ENCODE data around the gene ZDHHC1.

ZDHHC1 gene

DNA sequence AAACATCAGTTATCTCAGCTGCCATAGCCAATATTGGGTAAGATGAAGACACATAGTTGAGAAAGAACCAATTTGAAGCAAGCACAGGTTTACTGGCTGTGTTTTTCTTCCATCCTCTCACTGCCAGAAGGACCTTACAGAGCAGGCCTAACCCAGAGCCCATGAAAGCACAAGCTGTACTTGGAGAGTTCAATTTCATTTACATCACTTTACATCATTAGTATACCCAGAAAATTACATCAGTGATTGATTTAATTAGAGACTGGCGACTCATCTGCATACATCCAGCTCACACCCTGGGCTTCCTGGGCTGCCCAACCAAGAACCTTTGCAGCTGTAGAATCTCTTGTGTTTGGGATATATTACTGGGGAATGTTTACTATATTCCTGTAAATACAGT is 66.0 kb downstream of the ZDHHC1 start:
- DNase-seq, result no peak

DNA sequence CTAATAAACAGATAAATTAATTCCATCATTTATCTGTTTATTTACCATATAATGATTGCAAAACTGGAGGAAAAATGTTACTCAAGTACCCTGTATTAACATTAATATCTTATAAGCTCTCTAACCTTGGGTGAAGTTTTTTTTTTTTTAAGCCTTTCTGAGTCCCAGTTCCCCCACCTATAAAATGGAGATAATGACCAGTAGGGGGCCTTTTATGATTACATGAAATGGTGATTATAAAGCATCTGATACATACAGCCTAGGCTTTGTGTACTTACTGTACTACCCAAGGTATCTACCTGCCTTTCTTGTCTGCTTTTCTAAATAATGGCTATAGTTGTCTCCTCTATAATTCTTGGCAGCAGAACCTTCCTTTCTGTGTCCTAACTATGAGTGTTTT is 67.1 kb downstream of the ZDHHC1 start:
- no peak for DNase-seq

DNA sequence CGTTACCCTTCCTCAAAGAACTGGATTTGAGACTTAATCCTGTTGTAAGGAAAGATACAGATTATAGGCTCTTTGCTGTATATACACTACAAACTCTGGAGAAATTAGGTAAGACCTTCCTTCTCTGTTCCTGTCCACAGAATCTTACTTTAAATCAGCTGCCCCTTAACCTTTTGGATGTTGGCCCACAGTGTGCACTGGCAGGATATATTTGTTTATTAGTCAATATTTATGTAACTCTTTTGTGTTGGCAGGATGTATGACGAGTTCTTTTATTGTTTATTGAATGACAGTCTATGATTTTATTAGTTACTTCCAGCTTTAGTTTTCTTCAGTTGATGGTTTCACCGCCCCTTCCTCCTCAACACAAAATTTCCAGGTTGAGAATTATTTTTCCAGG is 69.9 kb downstream of the ZDHHC1 start:
- DNase-seq, result no peak

DNA sequence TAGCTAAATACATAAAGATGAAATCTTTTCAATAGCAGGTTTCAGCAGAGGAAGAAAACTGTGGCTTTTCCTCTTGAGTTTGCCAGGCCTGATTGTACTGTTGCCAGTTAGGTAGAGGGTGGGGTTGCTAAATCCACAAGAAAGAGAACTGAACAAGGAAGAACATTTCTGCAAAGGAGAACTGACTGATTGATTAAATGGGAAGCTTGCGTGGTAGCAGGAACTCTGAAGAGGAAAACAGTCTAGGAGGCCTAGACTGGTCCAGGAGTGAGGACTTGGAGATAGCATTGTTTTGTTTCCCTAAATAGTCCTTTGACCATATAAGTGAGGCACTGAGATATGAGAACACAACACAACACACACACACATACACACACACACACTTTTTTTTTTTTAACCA is 70.9 kb downstream of the ZDHHC1 start:
- DNase-seq, result no peak

All from activated CD4-positive, alpha-beta T cell treated with anti-CD3 and anti-CD28 coated beads for 4 hours (primary cell).